GM18526 (cell line): ENCODE results near the gene ENPP3.

ENCODE experiments used
- POLR2A ChIP-seq: IDR thresholded peaks from 3 replicates; pipeline ENCODE4 v1.6.1; 2011; ENCODE audit not compliant: insufficient read length; ENCODE audit errors: extremely low read depth

ENPP3 gene

GRCh38 chr6:131656667-131657066 is 19.6 kb downstream of the ENPP3 start:
- no peak for TF ChIP-seq POLR2A

GRCh38 chr6:131657222-131657621 is 20.1 kb downstream of the ENPP3 start:
- TF ChIP-seq POLR2A: no peak

DNA sequence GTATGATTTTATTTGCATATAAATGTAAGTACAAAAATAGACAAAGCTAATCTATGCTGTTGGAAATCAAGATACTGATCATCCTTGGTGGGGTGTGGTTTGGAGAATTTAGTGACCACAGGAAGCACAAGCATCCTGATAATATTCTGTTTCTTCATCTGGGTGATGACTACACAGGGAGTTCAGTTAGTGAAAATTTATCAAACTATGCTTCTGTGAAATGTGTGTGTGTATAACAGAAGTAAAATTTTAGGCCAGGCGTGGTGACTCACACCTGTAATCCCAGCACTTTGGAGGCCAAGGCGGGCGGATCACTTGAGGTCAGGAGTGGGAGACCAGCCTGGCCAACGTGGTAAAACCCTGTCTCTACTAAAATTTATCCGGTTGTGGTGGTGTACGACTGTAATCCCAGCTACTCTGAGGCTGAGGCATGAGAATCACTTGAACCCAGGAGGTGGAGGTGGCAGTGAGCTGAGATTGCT is 20.6 kb downstream of the ENPP3 start:
- TF ChIP-seq POLR2A: no peak

GRCh38 chr6:131658287-131658686 is 21.2 kb downstream of the ENPP3 start:
- no peak for TF ChIP-seq POLR2A

DNA sequence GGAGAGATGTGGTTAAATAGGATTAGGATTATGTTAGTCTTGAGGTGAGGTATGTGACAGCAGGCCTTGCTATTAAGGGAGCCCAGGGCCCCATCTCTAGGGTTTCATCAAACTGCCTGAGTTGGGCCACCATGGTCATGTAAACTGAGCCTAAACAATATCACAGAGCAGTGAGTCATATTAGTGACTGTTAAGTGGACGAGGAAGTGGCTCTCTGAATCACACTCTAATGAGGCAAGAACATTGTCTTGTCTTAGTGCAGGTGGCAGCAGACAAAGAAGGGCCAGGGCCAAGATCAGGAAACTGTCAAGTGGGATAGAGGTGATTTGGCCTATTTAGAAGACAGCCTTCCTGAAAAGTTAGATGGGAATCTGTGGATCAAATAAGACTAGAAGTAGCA is 23.1 kb downstream of the ENPP3 start:
- TF ChIP-seq POLR2A: no peak

DNA sequence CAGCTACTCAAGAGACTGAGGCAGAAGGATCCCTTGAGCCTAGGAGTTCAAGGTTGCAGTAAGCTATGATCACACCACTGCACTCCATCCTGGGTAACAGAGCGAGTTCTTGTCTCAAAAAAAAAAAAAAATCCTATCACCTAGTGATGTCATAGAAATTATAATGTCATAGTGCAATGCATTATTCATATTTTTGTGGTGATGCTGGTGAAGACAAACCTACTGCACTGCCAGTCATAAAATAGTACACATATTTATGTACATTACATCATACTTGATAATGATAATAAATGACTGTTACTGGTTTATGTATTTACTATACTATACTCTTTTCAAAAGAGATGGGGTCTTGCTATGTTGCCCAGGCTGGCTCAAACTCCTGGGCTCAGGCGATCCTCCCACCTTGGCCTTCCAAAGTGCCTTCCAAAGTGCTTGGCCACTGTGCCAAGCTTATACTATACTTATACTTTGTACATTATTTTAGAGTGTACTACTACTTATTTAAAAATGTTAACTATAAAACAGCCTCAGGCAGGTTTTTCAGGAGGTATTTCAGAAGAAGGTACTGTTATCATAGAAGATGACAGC is 26.6 kb downstream of the ENPP3 start:
- TF ChIP-seq POLR2A: no peak

DNA sequence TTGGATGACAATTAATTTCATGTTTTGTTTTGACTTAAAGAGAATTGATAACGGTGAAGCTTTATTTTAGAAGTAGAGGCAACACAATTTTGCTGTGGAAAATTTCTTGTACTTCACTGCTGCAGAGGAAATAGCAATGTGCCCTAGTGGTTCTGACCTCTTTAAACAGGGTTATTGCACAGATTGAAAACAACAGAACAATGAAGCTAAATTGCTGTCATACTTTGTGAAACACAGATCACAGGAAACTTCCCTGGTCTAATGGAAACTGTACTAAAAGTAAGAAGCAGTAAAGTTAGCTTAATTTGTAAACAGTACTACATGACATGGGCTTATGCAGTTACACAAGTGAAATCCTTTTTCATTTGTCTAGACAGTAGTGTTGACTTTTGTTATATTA is 32.8 kb downstream of the ENPP3 start:
- no peak for TF ChIP-seq POLR2A

- TF ChIP-seq POLR2A: no peak
Measured at GRCh38 chr6:131673184-131673583, 36.1 kb downstream of the ENPP3 start.

DNA sequence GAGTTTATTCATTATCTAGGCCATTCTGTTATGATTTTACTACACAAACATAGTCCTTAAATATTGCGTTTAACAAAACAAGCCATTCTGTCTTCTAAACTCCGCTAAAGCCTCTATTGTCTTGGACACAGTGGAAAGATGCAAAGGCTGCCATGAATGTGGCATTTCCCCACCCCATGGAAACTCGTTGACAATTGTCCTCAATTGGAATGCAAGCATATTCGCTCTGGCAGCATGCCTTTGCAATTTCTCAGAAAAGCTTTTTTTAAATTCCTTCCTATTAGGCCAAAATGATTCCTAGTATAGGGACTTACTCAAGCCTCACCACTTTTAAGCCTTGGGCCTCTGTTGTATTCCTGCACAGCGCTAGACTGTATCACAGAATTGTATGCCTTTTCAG is 41.3 kb downstream of the ENPP3 start:
- no peak for TF ChIP-seq POLR2A

GRCh38 chr6:131680868-131681267 is 43.8 kb downstream of the ENPP3 start:
- no peak for TF ChIP-seq POLR2A

DNA sequence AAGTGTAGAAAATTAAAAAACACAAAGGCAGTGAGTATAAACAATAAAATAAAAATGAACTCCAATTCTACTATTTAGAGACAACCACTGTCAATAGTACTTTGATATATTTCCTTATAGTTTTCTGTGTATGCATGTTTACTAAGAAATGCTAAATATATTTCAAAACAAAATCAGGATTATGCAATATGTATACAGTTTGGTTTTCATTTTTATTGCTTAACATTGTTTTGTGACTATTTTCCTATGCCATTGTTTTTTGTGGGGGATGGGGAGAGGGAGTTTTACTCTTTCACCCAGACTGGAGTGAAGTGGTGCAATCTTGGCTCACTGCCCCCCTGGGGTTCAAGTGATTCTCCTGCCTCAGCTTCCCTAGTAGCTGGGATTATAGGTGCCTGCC is 44.5 kb downstream of the ENPP3 start:
- TF ChIP-seq POLR2A: no peak

DNA sequence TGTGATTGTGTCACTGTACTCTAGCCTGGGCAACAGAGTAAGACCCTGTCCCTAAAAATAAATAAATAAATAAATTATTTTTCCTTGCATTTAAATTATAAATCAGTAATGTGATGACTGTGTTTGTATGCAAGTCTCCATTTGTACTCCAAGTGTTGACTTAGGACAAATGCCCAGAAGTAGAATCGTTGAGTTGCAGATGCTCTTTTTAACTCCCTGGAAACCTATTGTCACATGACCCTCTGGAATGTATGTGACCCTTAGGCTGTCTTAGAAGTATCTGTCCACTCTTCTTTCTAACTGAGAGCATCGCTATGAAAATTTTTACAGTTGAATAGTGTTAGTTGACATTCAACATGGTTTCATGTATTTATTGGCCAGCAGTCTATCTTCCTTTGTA is 45.3 kb downstream of the ENPP3 start:
- no peak for TF ChIP-seq POLR2A

- no peak for TF ChIP-seq POLR2A
Measured at GRCh38 chr6:131683479-131683878, 46.4 kb downstream of the ENPP3 start.

GRCh38 chr6:131685266-131685780 is 48.2 kb downstream of the ENPP3 start:
- TF ChIP-seq POLR2A: no peak

- no peak for TF ChIP-seq POLR2A
Measured at GRCh38 chr6:131687022-131687421, 49.9 kb downstream of the ENPP3 start.

GRCh38 chr6:131688286-131688685 is 51.2 kb downstream of the ENPP3 start:
- no peak for TF ChIP-seq POLR2A

DNA sequence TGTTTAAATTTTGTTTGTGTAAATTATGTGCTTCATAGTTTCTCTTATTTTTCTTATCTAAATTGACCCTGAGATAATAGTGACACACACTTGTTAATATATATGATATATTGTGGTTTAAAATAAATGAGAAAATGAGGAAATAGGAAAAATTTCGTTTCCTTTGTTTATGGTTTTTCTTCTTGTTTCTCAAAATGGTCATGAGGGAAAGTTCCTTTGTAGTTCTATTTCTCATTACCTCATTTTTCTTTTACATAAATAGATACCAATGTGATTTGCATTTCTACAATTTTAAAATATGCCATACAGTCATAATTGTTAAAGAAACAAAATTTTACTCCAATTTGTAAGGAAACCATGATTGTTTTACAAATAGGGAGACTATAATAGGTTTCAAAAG is 54.9 kb downstream of the ENPP3 start:
- TF ChIP-seq POLR2A: no peak
